ENCODE data around the gene CGNL1. TPM values are rescaled to one million over a fixed set of nuclear protein-coding genes. Genes with fewer than 3 reads are reported as not detected.

The CGNL1 gene
- total RNA-seq, 1 donor from 2014 or later, result 3.0 TPM

DNA sequence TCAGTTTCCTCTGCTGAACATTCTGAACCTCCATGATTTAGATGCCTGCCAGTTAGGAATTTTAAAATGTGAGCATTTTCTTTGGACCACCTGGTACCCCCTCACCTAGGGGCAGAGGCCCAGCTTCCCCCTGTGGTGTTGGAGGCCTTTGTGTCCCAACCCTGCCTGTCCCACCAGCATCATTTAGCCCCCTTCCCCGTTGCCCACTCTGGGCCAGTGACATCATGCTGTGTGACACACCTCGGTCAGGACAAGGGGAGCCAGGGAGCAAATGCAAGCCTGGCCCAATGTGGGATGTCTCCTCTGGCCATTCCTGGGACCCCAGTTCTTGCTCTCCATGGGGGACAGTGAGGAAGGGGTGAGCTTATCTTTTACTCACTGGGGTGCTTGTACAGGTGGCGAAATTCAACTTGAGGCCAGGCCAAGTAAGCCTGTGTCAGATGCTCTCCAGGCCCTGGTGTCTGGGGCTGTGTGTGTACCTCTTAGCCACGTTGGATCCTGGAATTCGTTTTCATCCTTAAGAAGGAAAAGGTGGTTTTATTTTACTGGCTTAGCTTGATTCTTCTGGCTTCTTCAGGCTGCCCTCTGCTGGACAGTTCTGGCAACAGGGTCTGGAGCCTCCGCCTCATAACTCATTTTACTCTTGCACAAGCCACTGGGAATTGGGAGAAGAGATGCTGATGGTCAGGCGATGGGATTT, 165.7 kb downstream of the CGNL1 start:
- Histone ChIP-seq H3K4me2 (no peak overlapping the region), H3K27me3 (no peaks in the 10 kb centered on the region), H3K36me3 (no peaks in the 10 kb centered on the region), H3K4me1 (peaks cover 9% of the 10 kb centered on the region), H3K79me2 (ENCODE audit: low read depth) (no peaks in the 10 kb centered on the region), H4K20me1 (ENCODE audit: low read depth) (no peaks in the 10 kb centered on the region), H2AFZ (replicated peaks) (no peak overlapping the region), H3F3A (ENCODE audit: low read depth) (no peaks in the 10 kb centered on the region), H3K4me3 (no peak overlapping the region), H3K9ac (no peak overlapping the region), H3K27ac (no peak overlapping the region), H3K9me3 (ENCODE audit: low read depth) (no peaks in the 10 kb centered on the region)
- DNase-seq (ENCODE audit: low spot score), result peak; percentile 70
- Mint-ChIP-seq H3K36me3 (no peaks in the 10 kb centered on the region), H3K4me3 (no peak overlapping the region), H3K4me1 (peaks cover 15% of the 10 kb centered on the region), H3K9me3 (peaks cover 7% of the 10 kb centered on the region), H3K27ac (no peak overlapping the region), H3K27me3 (ENCODE audit: insufficient read depth, low read depth) (peaks cover 7% of the 10 kb centered on the region)
- no peak for TF ChIP-seq EZH2 (IDR thresholded peaks at IDR 0.05)
- TF ChIP-seq, protein P1, sequence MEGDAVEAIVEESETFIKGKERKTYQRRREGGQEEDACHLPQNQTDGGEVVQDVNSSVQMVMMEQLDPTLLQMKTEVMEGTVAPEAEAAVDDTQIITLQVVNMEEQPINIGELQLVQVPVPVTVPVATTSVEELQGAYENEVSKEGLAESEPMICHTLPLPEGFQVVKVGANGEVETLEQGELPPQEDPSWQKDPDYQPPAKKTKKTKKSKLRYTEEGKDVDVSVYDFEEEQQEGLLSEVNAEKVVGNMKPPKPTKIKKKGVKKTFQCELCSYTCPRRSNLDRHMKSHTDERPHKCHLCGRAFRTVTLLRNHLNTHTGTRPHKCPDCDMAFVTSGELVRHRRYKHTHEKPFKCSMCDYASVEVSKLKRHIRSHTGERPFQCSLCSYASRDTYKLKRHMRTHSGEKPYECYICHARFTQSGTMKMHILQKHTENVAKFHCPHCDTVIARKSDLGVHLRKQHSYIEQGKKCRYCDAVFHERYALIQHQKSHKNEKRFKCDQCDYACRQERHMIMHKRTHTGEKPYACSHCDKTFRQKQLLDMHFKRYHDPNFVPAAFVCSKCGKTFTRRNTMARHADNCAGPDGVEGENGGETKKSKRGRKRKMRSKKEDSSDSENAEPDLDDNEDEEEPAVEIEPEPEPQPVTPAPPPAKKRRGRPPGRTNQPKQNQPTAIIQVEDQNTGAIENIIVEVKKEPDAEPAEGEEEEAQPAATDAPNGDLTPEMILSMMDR (IDR thresholded peaks at IDR 0.05), result peak; percentile 87
- no peak for TF ChIP-seq EZH2phosphoT487 (IDR thresholded peaks at IDR 0.05)

DNA sequence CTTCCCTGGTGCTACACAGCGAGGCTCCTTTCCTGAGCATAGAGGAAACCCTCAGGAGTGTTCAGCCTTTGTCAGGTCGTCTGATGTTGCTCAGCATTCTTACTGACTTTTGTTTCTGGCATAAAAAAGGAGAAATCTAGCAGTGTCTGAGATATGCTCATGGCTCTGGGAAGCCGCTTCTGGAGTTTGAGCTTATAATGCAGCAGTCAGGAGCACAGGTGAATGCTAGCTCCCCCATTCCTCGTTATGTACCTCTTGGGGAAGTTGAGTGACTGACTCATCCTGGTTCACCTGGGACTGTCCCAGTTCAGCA, 166.2 kb downstream of the CGNL1 start:
- H3K36me3 ChIP-seq, result no peaks in the 10 kb centered on the region

DNA sequence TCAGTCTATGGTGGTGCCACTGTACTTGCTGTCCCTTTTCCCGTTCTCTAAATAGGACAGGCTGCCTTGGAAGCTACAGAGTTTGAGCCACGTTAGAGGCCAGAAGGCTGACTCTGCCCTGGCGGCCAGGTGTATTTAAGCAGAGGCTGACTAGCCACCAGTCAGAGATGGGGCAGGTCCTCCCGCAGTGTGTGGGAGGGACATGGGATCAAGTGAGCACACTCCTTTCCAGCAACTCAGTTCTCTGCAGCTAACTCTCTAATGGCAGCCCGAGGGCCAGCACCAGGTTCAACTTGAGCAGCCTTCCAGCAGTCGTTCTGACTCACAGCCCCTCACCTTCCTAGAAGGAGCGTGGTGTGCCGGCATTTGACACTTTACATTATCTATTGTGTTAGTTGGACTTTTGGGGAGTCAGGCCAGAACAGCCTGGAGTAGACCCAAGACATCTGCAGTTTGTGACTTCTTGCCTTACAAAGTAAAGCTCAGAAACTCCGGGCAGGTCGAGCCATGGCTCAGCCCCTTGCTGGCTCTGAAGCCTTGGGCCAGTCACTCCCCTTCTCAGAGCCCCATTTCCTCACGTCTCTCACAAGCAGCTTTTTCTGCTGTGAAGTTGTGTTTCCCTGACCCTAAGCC, 168.7 kb downstream of the CGNL1 start:
- Histone ChIP-seq H3K4me1 (peaks cover 8% of the 10 kb centered on the region), H3K27me3 (no peaks in the 10 kb centered on the region), H2AFZ (replicated peaks) (no peak overlapping the region), H3K36me3 (no peaks in the 10 kb centered on the region), H3K27ac (no peak overlapping the region), H3K9me3 (ENCODE audit: low read depth) (no peaks in the 10 kb centered on the region), H4K20me1 (ENCODE audit: low read depth) (no peaks in the 10 kb centered on the region), H3K4me3 (no peak overlapping the region), H3K79me2 (ENCODE audit: low read depth) (no peaks in the 10 kb centered on the region), H3K4me2 (no peak overlapping the region), H3K9ac (no peak overlapping the region), H3F3A (ENCODE audit: low read depth) (no peaks in the 10 kb centered on the region)
- TF ChIP-seq, protein P1 (IDR thresholded peaks at IDR 0.05), result no peak
- TF ChIP-seq EZH2 (IDR thresholded peaks at IDR 0.05), result no peak
- TF ChIP-seq EZH2phosphoT487 (IDR thresholded peaks at IDR 0.05), result no peak
- peaks cover 4% of the 10 kb centered on the region for H3K27me3 Mint-ChIP-seq (ENCODE audit: insufficient read depth, low read depth)
- H3K27ac Mint-ChIP-seq, result no peak overlapping the region
- H3K4me1 Mint-ChIP-seq, result peaks cover 9% of the 10 kb centered on the region
- no peaks in the 10 kb centered on the region for H3K36me3 Mint-ChIP-seq
- DNase-seq (ENCODE audit: low spot score), result no peak
- H3K9me3 Mint-ChIP-seq, result peaks cover 5% of the 10 kb centered on the region
- H3K4me3 Mint-ChIP-seq, result no peak overlapping the region

More for the DNA sequence above, 166.2 kb downstream of the CGNL1 start:
- Histone ChIP-seq H2AFZ (replicated peaks) (no peak overlapping the region), H3K79me2 (ENCODE audit: low read depth) (no peaks in the 10 kb centered on the region), H3F3A (ENCODE audit: low read depth) (no peaks in the 10 kb centered on the region), H4K20me1 (ENCODE audit: low read depth) (no peaks in the 10 kb centered on the region), H3K27ac (no peak overlapping the region), H3K9me3 (ENCODE audit: low read depth) (no peaks in the 10 kb centered on the region), H3K4me3 (no peak overlapping the region), H3K4me2 (no peak overlapping the region), H3K9ac (no peak overlapping the region), H3K27me3 (no peaks in the 10 kb centered on the region), H3K4me1 (peaks cover 9% of the 10 kb centered on the region)
- H3K4me3 Mint-ChIP-seq, result no peak overlapping the region
- DNase-seq (ENCODE audit: low spot score), result no peak
- H3K27ac Mint-ChIP-seq, result no peak overlapping the region
- peaks cover 7% of the 10 kb centered on the region for H3K9me3 Mint-ChIP-seq
- TF ChIP-seq, protein P1 (IDR thresholded peaks at IDR 0.05), result no peak
- TF ChIP-seq EZH2 (IDR thresholded peaks at IDR 0.05), result no peak
- H3K4me1 Mint-ChIP-seq, result peaks cover 14% of the 10 kb centered on the region
- H3K36me3 Mint-ChIP-seq, result no peaks in the 10 kb centered on the region
- peaks cover 4% of the 10 kb centered on the region for H3K27me3 Mint-ChIP-seq (ENCODE audit: insufficient read depth, low read depth)
